HepG2 (cell line): ENCODE results near the gene KCTD14. TPM values are rescaled to one million over a fixed set of nuclear protein-coding genes. Genes with fewer than 3 reads are reported as not detected.

ENCODE experiments used
- ATF5 ChIP-seq: sonication (generic); formaldehyde crosslinking; IDR thresholded peaks from 2 replicates; pipeline ENCODE4 v1.4.0; 2020; ENCODE audit warnings: mild to moderate bottlenecking, low read depth, missing genetic modification reagents
- ATF6 ChIP-seq: sonication (generic); formaldehyde crosslinking; conservative IDR thresholded peaks from 2 replicates; pipeline ENCODE4 v1.4.0; 2020; ENCODE audit warnings: missing genetic modification reagents
- CAMTA2 ChIP-seq: sonication (generic); formaldehyde crosslinking; IDR thresholded peaks from 2 replicates; pipeline ENCODE4 v1.4.0; 2020; ENCODE audit warnings: mild to moderate bottlenecking, missing genetic modification reagents, borderline replicate concordance
- CBX1 ChIP-seq: IDR thresholded peaks from one replicate; pipeline ENCODE4 v1.6.1; 2016; ENCODE audit warnings: antibody characterized with exemption, low read depth
- CENPT ChIP-seq: sonication (generic); formaldehyde crosslinking; IDR thresholded peaks from 2 replicates; pipeline ENCODE4 v1.8.0; 2022; ENCODE audit warnings: low read depth, mild to moderate bottlenecking, moderate library complexity, missing genetic modification reagents
- ELF1 ChIP-seq: sonication (generic); formaldehyde crosslinking; IDR thresholded peaks from 2 replicates; pipeline ENCODE4 v1.4.0; 2020; ENCODE audit warnings: missing genetic modification reagents
- ESRRA ChIP-seq: sonication (generic); formaldehyde crosslinking; IDR thresholded peaks from 2 replicates; pipeline ENCODE4 v1.5.1; 2020; ENCODE audit warnings: mild to moderate bottlenecking, low read depth, missing genetic modification reagents
- HNF4A ChIP-seq: sonication (generic); formaldehyde crosslinking; IDR thresholded peaks from 2 replicates; pipeline ENCODE4 v1.4.0; 2020; ENCODE audit warnings: missing genetic modification reagents
- HNRNPK ChIP-seq: fragments of 200-400 bp; formaldehyde crosslinking; IDR thresholded peaks from 2 replicates; pipeline ENCODE4 v1.6.1; 2018; ENCODE audit warnings: low read length, low read depth, moderate library complexity, mild to moderate bottlenecking; ENCODE audit not compliant: poor library complexity, severe bottlenecking
- KDM2A ChIP-seq: sonication (generic); formaldehyde crosslinking; IDR thresholded peaks from 2 replicates; pipeline ENCODE4 v1.4.0; 2020; ENCODE audit warnings: low read depth, missing genetic modification reagents, borderline replicate concordance
- MBD4 ChIP-seq: IDR thresholded peaks from 2 replicates; pipeline ENCODE4 v1.6.1; 2012; ENCODE audit warnings: low read length, inconsistent platforms, borderline replicate concordance
- MYNN ChIP-seq: sonication (generic); formaldehyde crosslinking; IDR thresholded peaks from 2 replicates; pipeline ENCODE4 v1.4.0; 2020; ENCODE audit warnings: mild to moderate bottlenecking, low read depth, missing genetic modification reagents
- NFIB ChIP-seq: sonication (generic); formaldehyde crosslinking; IDR thresholded peaks from 2 replicates; pipeline ENCODE4 v1.9.0; 2021; ENCODE audit warnings: missing genetic modification reagents, mild to moderate bottlenecking, borderline replicate concordance
- PAX8 ChIP-seq: sonication (generic); formaldehyde crosslinking; IDR thresholded peaks from 2 replicates; pipeline ENCODE4 v1.8.0; 2022; ENCODE audit warnings: mild to moderate bottlenecking, missing genetic modification reagents, borderline replicate concordance
- POLR2A ChIP-seq, 2 experiments: IDR thresholded peaks; 2 replicates each; pipeline ENCODE4 v1.6.1; 2011; ENCODE audit warnings: low read depth in 2 of 2, low read length in 2 of 2, mild to moderate bottlenecking in 1 of 2, moderate library complexity in 1 of 2; ENCODE audit not compliant: insufficient read depth in 1 of 2
- RAD21 ChIP-seq: fragments of 450-650 bp; formaldehyde crosslinking; IDR thresholded peaks from 2 replicates; pipeline ENCODE4 v1.5.0; 2020; ENCODE audit warnings: mild to moderate bottlenecking
- RARA ChIP-seq: IDR thresholded peaks from 2 replicates; pipeline ENCODE4 v1.6.1; 2016; ENCODE audit warnings: missing genetic modification reagents, missing compliant biosample characterization
- RBM22 ChIP-seq: fragments of 200-400 bp; formaldehyde crosslinking; optimal IDR thresholded peaks from 2 replicates; pipeline ENCODE3; 2017; ENCODE audit warnings: mild to moderate bottlenecking, low read length, moderate library complexity
- ZFP82 ChIP-seq: sonication (generic); formaldehyde crosslinking; IDR thresholded peaks from 2 replicates; pipeline ENCODE4 v1.5.1; 2020; ENCODE audit warnings: mild to moderate bottlenecking, missing genetic modification reagents, borderline replicate concordance
- ZIK1 ChIP-seq: sonication (generic); formaldehyde crosslinking; IDR thresholded peaks from 2 replicates; pipeline ENCODE4 v1.5.0; 2020; ENCODE audit warnings: mild to moderate bottlenecking, low read depth, missing genetic modification reagents, borderline replicate concordance
- ZMYM2 ChIP-seq: sonication (generic); formaldehyde crosslinking; IDR thresholded peaks from 2 replicates; pipeline ENCODE4 v1.8.0; 2022; ENCODE audit warnings: mild to moderate bottlenecking, missing genetic modification reagents
- ZNF274 ChIP-seq: sonication (generic); formaldehyde crosslinking; IDR thresholded peaks from 2 replicates; pipeline ENCODE4 v1.5.1; 2020; ENCODE audit warnings: mild to moderate bottlenecking, missing genetic modification reagents
- ZNF292 ChIP-seq: sonication (generic); formaldehyde crosslinking; IDR thresholded peaks from 2 replicates; pipeline ENCODE4 v1.8.1; 2022; ENCODE audit warnings: mild to moderate bottlenecking, low read depth, missing genetic modification reagents, borderline replicate concordance
- ZNF30 ChIP-seq: sonication (generic); formaldehyde crosslinking; IDR thresholded peaks from 2 replicates; pipeline ENCODE4 v1.5.0; 2020; ENCODE audit warnings: mild to moderate bottlenecking, missing genetic modification reagents
- ZNF605 ChIP-seq: sonication (generic); formaldehyde crosslinking; IDR thresholded peaks from 2 replicates; pipeline ENCODE4 v1.8.0; 2022; ENCODE audit warnings: mild to moderate bottlenecking, missing genetic modification reagents
- ZNF644 ChIP-seq: IDR thresholded peaks from 2 replicates; pipeline ENCODE4 v1.6.1; 2016; ENCODE audit warnings: low read depth
- ZNF749 ChIP-seq: sonication (generic); formaldehyde crosslinking; IDR thresholded peaks from 2 replicates; pipeline ENCODE4 v1.8.0; 2022; ENCODE audit warnings: mild to moderate bottlenecking, missing genetic modification reagents, moderate library complexity, borderline replicate concordance
- polyA plus RNA-seq, 8 experiments: library from polyadenylated mRNA; depleted of rRNA in 3 of 8; stranded (reverse) in 7 of 8; unstranded in 1 of 8; fragments of >200 nt; fragmentation: Illumina TruSeq in 4 of 8; extraction: Trizol in 4 of 8; gene quantifications; 2 replicates each; pipeline versions ENCODE4 v1.2.1 to v1.2.3, GENCODE V29; 2011 to 2016; ENCODE audit warnings: low read depth in 4 of 8, missing spikeins in 1 of 8, mixed read lengths in 1 of 8; ENCODE audit not compliant: insufficient read depth in 1 of 8
- total RNA-seq, 5 experiments: library from RNA; depleted of rRNA; stranded (reverse); fragments of >200 nt; fragmentation: Illumina TruSeq; extraction: Trizol; gene quantifications; 2 replicates each; pipeline ENCODE4 v1.2.3, GENCODE V29; 2016; ENCODE audit warnings: low read depth in 1 of 5
- TF ChIP-seq, protein P1 (sequence below): IDR thresholded peaks from 2 replicates; pipeline ENCODE4 v1.6.1; 2016; ENCODE audit warnings: low read depth, control low read depth
- TF ChIP-seq, protein P2 (sequence below): sonication (generic); formaldehyde crosslinking; IDR thresholded peaks from 2 replicates; pipeline ENCODE4 v1.5.1; 2020; ENCODE audit warnings: mild to moderate bottlenecking, missing genetic modification reagents, moderate library complexity

KCTD14 gene
- total and polyA plus RNA-seq, 2 of the 13 experiments (the other 11 are each of a cell fraction or from before 2014, with no cell fraction given) = 10.3 to 15.6 TPM

- TF ChIP-seq NFIB (CRISPR knock-in tag) = no peak
- TF ChIP-seq ZNF644 = no peak
- no peak for TF ChIP-seq POLR2A (IDR thresholded peaks at IDR 0.05; ENCODE audit: insufficient read depth in 1 of 2, low read depth in 2 of 2, low read length in 2 of 2)
- no peak for TF ChIP-seq ZNF749 (CRISPR knock-in tag)
- peak; percentile 61; the same call in 1 of the 2 replicates for TF ChIP-seq RARA (CRISPR knock-in tag)
- TF ChIP-seq ZNF274 (CRISPR knock-in tag) = no peak
- no peak for TF ChIP-seq MYNN (CRISPR knock-in tag)
- no peak for TF ChIP-seq KDM2A (CRISPR knock-in tag)
- no peak for TF ChIP-seq RBM22
- TF ChIP-seq, protein P1, sequence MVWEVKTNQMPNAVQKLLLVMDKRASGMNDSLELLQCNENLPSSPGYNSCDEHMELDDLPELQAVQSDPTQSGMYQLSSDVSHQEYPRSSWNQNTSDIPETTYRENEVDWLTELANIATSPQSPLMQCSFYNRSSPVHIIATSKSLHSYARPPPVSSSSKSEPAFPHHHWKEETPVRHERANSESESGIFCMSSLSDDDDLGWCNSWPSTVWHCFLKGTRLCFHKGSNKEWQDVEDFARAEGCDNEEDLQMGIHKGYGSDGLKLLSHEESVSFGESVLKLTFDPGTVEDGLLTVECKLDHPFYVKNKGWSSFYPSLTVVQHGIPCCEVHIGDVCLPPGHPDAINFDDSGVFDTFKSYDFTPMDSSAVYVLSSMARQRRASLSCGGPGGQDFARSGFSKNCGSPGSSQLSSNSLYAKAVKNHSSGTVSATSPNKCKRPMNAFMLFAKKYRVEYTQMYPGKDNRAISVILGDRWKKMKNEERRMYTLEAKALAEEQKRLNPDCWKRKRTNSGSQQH (CRISPR knock-in tag) = 0 out of 2 replicates have a peak, but pooled peaks have one; percentile 46
- TF ChIP-seq ATF6 (CRISPR knock-in tag) = no peak
- TF ChIP-seq ZFP82 = no peak
- no peak for TF ChIP-seq ZIK1
- TF ChIP-seq ZNF605 (CRISPR knock-in tag) = no peak
- no peak for TF ChIP-seq CAMTA2 (CRISPR knock-in tag)
- TF ChIP-seq PAX8 (CRISPR knock-in tag) = no peak
- TF ChIP-seq ELF1 (CRISPR knock-in tag) = no peak
- no peak for TF ChIP-seq CBX1
- TF ChIP-seq HNRNPK = no peak
- no peak for TF ChIP-seq CENPT
- TF ChIP-seq HNF4A = peak; percentile 36; the same call in 1 of the 2 replicates
- TF ChIP-seq ATF5 = no peak
- TF ChIP-seq, protein P2, sequence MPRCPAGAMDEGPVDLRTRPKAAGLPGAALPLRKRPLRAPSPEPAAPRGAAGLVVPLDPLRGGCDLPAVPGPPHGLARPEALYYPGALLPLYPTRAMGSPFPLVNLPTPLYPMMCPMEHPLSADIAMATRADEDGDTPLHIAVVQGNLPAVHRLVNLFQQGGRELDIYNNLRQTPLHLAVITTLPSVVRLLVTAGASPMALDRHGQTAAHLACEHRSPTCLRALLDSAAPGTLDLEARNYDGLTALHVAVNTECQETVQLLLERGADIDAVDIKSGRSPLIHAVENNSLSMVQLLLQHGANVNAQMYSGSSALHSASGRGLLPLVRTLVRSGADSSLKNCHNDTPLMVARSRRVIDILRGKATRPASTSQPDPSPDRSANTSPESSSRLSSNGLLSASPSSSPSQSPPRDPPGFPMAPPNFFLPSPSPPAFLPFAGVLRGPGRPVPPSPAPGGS (CRISPR knock-in tag) = no peak
- TF ChIP-seq ZNF292 (CRISPR knock-in tag) = no peak
- no peak for TF ChIP-seq MBD4
- no peak for TF ChIP-seq ZMYM2
- TF ChIP-seq ESRRA (CRISPR knock-in tag) = no peak
- TF ChIP-seq ZNF30 (CRISPR knock-in tag) = no peak
- no peak for TF ChIP-seq RAD21 (CRISPR knock-in tag)
Measured at GRCh38 chr11:78044706-78045105, 21.6 kb upstream of the KCTD14 start (continued).
